Thyroid gland (tissue), 4 donors: ENCODE data around the gene LRCOL1. TPM values are rescaled to one million over a fixed set of nuclear protein-coding genes. Genes with fewer than 3 reads are reported as not detected.

Experiments
- DNase-seq, 2 donors: peaks; one replicate each; pipeline ENCODE4 v3.0.0-alpha.2; 2019
- H3K27ac ChIP-seq, 3 donors: fragments of 200-600 bp; sonication (generic); 1 replicate in 2 of 3; 2 replicates in 1 of 3; pipeline ENCODE4 v1.5.1; 2016 to 2019; ENCODE audit warnings: mild to moderate bottlenecking in 1 of 3, moderate library complexity in 1 of 3
- H3K27me3 ChIP-seq: fragments of 200-600 bp; sonication (generic); one replicate; pipeline ENCODE4 v1.5.1; 2019
- H3K36me3 ChIP-seq, 2 donors: fragments of 200-600 bp; sonication (generic); one replicate each; pipeline ENCODE4 v1.5.1; 2016 to 2019
- H3K4me1 ChIP-seq, 2 donors: fragments of 200-600 bp; sonication (generic); one replicate each; pipeline ENCODE4 v1.5.1; 2017 to 2019
- H3K4me3 ChIP-seq, 3 donors: fragments of 200-600 bp; sonication (generic); replicated peaks in 1 of 3; 1 replicate in 2 of 3; 2 replicates in 1 of 3; pipeline ENCODE4 v1.5.1; 2016; ENCODE audit warnings: mild to moderate bottlenecking in 1 of 3
- H3K9me3 ChIP-seq: fragments of 200-600 bp; sonication (generic); one replicate; pipeline ENCODE4 v1.5.1; 2017
- POLR2A ChIP-seq, 2 donors: fragments of 450-650 bp; IDR thresholded peaks; one replicate each; pipeline ENCODE4 v1.6.1; 2017; ENCODE audit warnings: antibody characterized with exemption in 2 of 2, mild to moderate bottlenecking in 2 of 2, moderate library complexity in 1 of 2
- WGBS, 2 donors: methylation state at CpG; one replicate each; pipeline ENCODE4 v1.1.5; 2017; 5-methylcytosine and 5-hydroxymethylcytosine counted together
- intact Hi-C: fragments of 100-400 bp; cut with DNase I; formaldehyde crosslinking; loops from one replicate; pipeline ENCODE4 v1.15.1; 2023
- microRNA-seq: library from miRNA; unstranded; fragments of <30 nt; microRNA quantifications from one replicate; pipeline ENCODE4, GENCODE V29; 2016
- small RNA-seq: library from RNA; depleted of rRNA; stranded (forward); fragments of <200 nt; gene quantifications from one replicate; pipeline ENCODE3, GENCODE V24; 2016
- total RNA-seq, 4 donors: library from RNA; depleted of rRNA; stranded (reverse); fragments of >200 nt; gene quantifications; one replicate each; pipeline ENCODE4 v1.2.3, GENCODE V29; 2016
- TF ChIP-seq, protein P1 (sequence below), 6 experiments: fragments of 200-600 bp in 3 of 6; fragments of 450-650 bp in 3 of 6; sonication (generic) in 3 of 6; IDR thresholded peaks; one replicate each; pipeline ENCODE4 v1.5.1; 2016 to 2019; ENCODE audit warnings: antibody characterized with exemption in 6 of 6, mild to moderate bottlenecking in 2 of 6, inconsistent platforms in 1 of 6, moderate library complexity in 1 of 6

LRCOL1 gene
- total RNA-seq, 4 donors from 2014 or later: 0.89 to 3.2 (median 3.2) TPM; not detected in 1

- peaks cover 10 to 20% of the 10 kb centered on the region in 2 donors for H3K4me1 ChIP-seq
- no peaks in the 10 kb centered on the region for H3K27me3 ChIP-seq
- intact Hi-C loops: no loop called here
- no peak overlapping the region for H3K4me3 ChIP-seq
- 93% methylated on average over 11 to 14 of the region's 16 CpGs for WGBS, 2 donors
- TF ChIP-seq, protein P1, sequence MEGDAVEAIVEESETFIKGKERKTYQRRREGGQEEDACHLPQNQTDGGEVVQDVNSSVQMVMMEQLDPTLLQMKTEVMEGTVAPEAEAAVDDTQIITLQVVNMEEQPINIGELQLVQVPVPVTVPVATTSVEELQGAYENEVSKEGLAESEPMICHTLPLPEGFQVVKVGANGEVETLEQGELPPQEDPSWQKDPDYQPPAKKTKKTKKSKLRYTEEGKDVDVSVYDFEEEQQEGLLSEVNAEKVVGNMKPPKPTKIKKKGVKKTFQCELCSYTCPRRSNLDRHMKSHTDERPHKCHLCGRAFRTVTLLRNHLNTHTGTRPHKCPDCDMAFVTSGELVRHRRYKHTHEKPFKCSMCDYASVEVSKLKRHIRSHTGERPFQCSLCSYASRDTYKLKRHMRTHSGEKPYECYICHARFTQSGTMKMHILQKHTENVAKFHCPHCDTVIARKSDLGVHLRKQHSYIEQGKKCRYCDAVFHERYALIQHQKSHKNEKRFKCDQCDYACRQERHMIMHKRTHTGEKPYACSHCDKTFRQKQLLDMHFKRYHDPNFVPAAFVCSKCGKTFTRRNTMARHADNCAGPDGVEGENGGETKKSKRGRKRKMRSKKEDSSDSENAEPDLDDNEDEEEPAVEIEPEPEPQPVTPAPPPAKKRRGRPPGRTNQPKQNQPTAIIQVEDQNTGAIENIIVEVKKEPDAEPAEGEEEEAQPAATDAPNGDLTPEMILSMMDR (IDR thresholded peaks at IDR 0.05): no peak
- no peak for TF ChIP-seq POLR2A (IDR thresholded peaks at IDR 0.05)
- no peaks in the 10 kb centered on the region for H3K36me3 ChIP-seq
- no peaks in the 10 kb centered on the region for H3K9me3 ChIP-seq
- no peak for DNase-seq
- no peak overlapping the region for H3K27ac ChIP-seq
Measured at GRCh38 chr12:132556216-132556615, 54.2 kb downstream of the LRCOL1 start.

DNA sequence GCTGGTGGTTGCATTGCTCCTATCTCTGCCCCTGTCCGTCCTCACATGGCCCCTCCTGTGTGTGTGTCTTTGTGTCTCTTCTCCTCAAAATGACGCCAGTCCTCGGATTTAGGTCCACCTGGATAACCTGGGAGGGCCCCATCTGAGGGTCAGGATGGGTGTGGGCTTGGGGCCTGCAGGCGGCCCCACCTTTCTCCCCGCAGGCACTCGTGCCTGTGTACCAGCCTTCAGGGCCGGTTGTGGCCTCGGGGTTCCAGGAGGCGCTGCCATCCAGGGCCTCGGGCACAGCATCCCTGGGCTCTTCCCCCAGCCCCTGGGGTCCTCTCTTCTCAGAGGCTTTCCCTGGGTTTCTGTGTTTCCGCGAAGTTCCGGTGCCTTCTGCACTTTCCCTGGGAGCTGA is 54.7 kb downstream of the LRCOL1 start:
- Histone ChIP-seq H3K27ac (no peak overlapping the region), H3K4me1 (peaks cover 10 to 15% of the 10 kb centered on the region in 2 donors), H3K27me3 (no peaks in the 10 kb centered on the region), H3K36me3 (no peaks in the 10 kb centered on the region), H3K4me3 (no peak overlapping the region), H3K9me3 (no peaks in the 10 kb centered on the region)
- TF ChIP-seq, protein P1 (IDR thresholded peaks at IDR 0.05): no peak
- TF ChIP-seq POLR2A (IDR thresholded peaks at IDR 0.05): no peak
- intact Hi-C loops: no loop called here
- DNase-seq: no peak
- 93 to 98% methylated on average over 10 to 13 of the region's 13 CpGs for WGBS, 2 donors

- no peak for DNase-seq
- 87 to 91% methylated on average over 17 to 48 of the region's 53 CpGs for WGBS, 2 donors
- Histone ChIP-seq H3K27ac (no peak overlapping the region), H3K4me3 (no peak overlapping the region), H3K9me3 (no peaks in the 10 kb centered on the region), H3K36me3 (no peaks in the 10 kb centered on the region), H3K27me3 (no peaks in the 10 kb centered on the region), H3K4me1 (peaks cover 7 to 11% of the 10 kb centered on the region in 2 donors)
- intact Hi-C loops: no loop called here
- TF ChIP-seq POLR2A (IDR thresholded peaks at IDR 0.05): no peak
- TF ChIP-seq, protein P1 (IDR thresholded peaks at IDR 0.05): no peak
Measured at GRCh38 chr12:132554845-132555630, 55.3 kb downstream of the LRCOL1 start.

Small RNAs within 50 kb of the gene (microRNA-seq; reads per million reads assigned to microRNA genes)
- not detected for gene MIR6763

Small RNAs within 50 kb of the gene (small RNA-seq; reads per million reads assigned to genes)
- not detected for gene MIR6763

Other genes starting within 250 kb of the LRCOL1 start
- gene FBRSL1, start 120.4 kb downstream of the LRCOL1 start, total RNA-seq: 10 to 100 TPM in 2 of 4 donors, 1 to 10 TPM in 2; 9.2 to 19.7 (median 12.0) TPM
- under 1 TPM in 1 of 4 donors, not detected in 3; 0.45 TPM for gene P2RX2, start 8.2 kb upstream of the LRCOL1 start, total RNA-seq
- gene POLE, start 76.8 kb upstream of the LRCOL1 start, total RNA-seq: 10 to 100 TPM; 19.2 to 28.1 (median 23.9) TPM
- gene PXMP2, start 77.0 kb upstream of the LRCOL1 start, total RNA-seq: 10 to 100 TPM; 25.7 to 57.6 (median 38.4) TPM
- 10 to 100 TPM; 21.6 to 45.8 (median 26.0) TPM for gene PGAM5, start 100.3 kb upstream of the LRCOL1 start, total RNA-seq
- gene ANKLE2, start 151.2 kb upstream of the LRCOL1 start, total RNA-seq: 10 to 100 TPM; 50.7 to 70.7 (median 55.3) TPM
- 100 to 1,000 TPM in 2 of 4 donors, 10 to 100 TPM in 2; 73.8 to 106 (median 88.8) TPM for gene GOLGA3, start 218.3 kb upstream of the LRCOL1 start, total RNA-seq